CD14-positive monocyte (primary cell): ENCODE measurements around the gene KASH5. TPM values are rescaled to one million over a fixed set of nuclear protein-coding genes. Genes with fewer than 3 reads are reported as not detected.

ENCODE experiments used
- DNase-seq, 3 donors: peaks; one replicate each; pipeline ENCODE4 v3.0.0-alpha.2; 2011 to 2022
- H2AFZ ChIP-seq: 2 replicates; pipeline ENCODE4 v1.6.0; 2012; ENCODE audit warnings: mild to moderate bottlenecking, low read depth, low read length, inconsistent platforms; ENCODE audit not compliant: insufficient read depth, poor library complexity, severe bottlenecking
- H3K27ac ChIP-seq, 2 donors: 1 replicate in 1 of 2; 2 replicates in 1 of 2; pipeline ENCODE4 v1.5.1; 2012 to 2013; ENCODE audit warnings: low read length in 2 of 2, control low read depth in 1 of 2, inconsistent platforms in 1 of 2, low read depth in 1 of 2, mild to moderate bottlenecking in 1 of 2
- H3K27me3 ChIP-seq, 2 donors: one replicate each; pipeline versions ENCODE4 v1.6.0 to v1.6.1; 2011 to 2013; ENCODE audit warnings: low read length in 2 of 2; ENCODE audit not compliant: control insufficient read depth in 2 of 2, insufficient read depth in 2 of 2
- H3K36me3 ChIP-seq, 2 donors: replicated peaks in 1 of 2; 1 replicate in 1 of 2; 2 replicates in 1 of 2; pipeline versions ENCODE4 v1.5.1 to v1.6.1; 2012 to 2013; ENCODE audit warnings: low read length in 2 of 2, control low read depth in 1 of 2, inconsistent platforms in 1 of 2, mild to moderate bottlenecking in 1 of 2; ENCODE audit not compliant: insufficient read depth in 2 of 2, control insufficient read depth in 1 of 2
- H3K4me1 ChIP-seq, 2 donors: 1 replicate in 1 of 2; 2 replicates in 1 of 2; pipeline versions ENCODE4 v1.5.1 to v1.6.1; 2012 to 2013; ENCODE audit warnings: low read length in 2 of 2, control low read depth in 1 of 2, inconsistent platforms in 1 of 2, mild to moderate bottlenecking in 1 of 2, moderate library complexity in 1 of 2; ENCODE audit not compliant: insufficient read depth in 2 of 2, control insufficient read depth in 1 of 2
- H3K4me2 ChIP-seq: replicated peaks from 2 replicates; pipeline ENCODE3; 2012; ENCODE audit warnings: low read length, moderate library complexity, mild to moderate bottlenecking; ENCODE audit not compliant: poor library complexity, severe bottlenecking; ENCODE audit errors: extremely low read depth
- H3K4me3 ChIP-seq, 3 experiments: fragments of 200-600 bp in 1 of 3; sonication (generic) in 1 of 3; replicated peaks in 1 of 3; 1 replicate in 2 of 3; 2 replicates in 1 of 3; pipeline ENCODE4 v1.5.1; 2011 to 2013; ENCODE audit warnings: low read length in 3 of 3, mild to moderate bottlenecking in 3 of 3, control low read depth in 2 of 3, low read depth in 2 of 3, inconsistent platforms in 1 of 3, moderate library complexity in 1 of 3
- H3K79me2 ChIP-seq: 2 replicates; pipeline ENCODE4 v1.6.0; 2012; ENCODE audit warnings: mild to moderate bottlenecking, control low read depth, inconsistent platforms, low read length, moderate library complexity; ENCODE audit not compliant: insufficient read depth
- H3K9ac ChIP-seq: 2 replicates; pipeline ENCODE4 v1.6.0; 2017; ENCODE audit warnings: low read length, mild to moderate bottlenecking; ENCODE audit not compliant: insufficient read depth, poor library complexity, severe bottlenecking
- H3K9me3 ChIP-seq, 2 donors: replicated peaks in 1 of 2; 1 replicate in 1 of 2; 2 replicates in 1 of 2; pipeline versions ENCODE4 v1.5.1 to v1.6.1; 2012 to 2013; ENCODE audit warnings: low read length in 2 of 2, control low read depth in 1 of 2; ENCODE audit not compliant: control insufficient read depth in 1 of 2, insufficient read depth in 1 of 2
- H4K20me1 ChIP-seq: 2 replicates; pipeline ENCODE4 v1.6.0; 2012; ENCODE audit warnings: mild to moderate bottlenecking, low read length, control low read depth, moderate library complexity; ENCODE audit not compliant: insufficient read depth
- H3K27ac Mint-ChIP-seq, 7 donors: one replicate each; pipeline ENCODE4 v1.8.0; 2020; ENCODE audit warnings: mild to moderate bottlenecking in 7 of 7, mixed read lengths in 7 of 7, moderate library complexity in 6 of 7, inconsistent platforms in 2 of 7
- H3K27me3 Mint-ChIP-seq, 3 donors: one replicate each; pipeline ENCODE4 v1.8.0; 2021 to 2022; ENCODE audit warnings: low read depth in 3 of 3, mild to moderate bottlenecking in 3 of 3, mixed read lengths in 3 of 3, moderate library complexity in 3 of 3, inconsistent platforms in 1 of 3
- H3K36me3 Mint-ChIP-seq, 2 donors: one replicate each; pipeline ENCODE4 v1.8.0; 2020; ENCODE audit warnings: mixed read lengths in 2 of 2, inconsistent platforms in 1 of 2, mild to moderate bottlenecking in 1 of 2
- H3K4me1 Mint-ChIP-seq: one replicate; pipeline ENCODE4 v1.8.0; 2020; ENCODE audit warnings: mild to moderate bottlenecking, mixed read lengths
- H3K4me3 Mint-ChIP-seq, 2 donors: one replicate each; pipeline ENCODE4 v1.8.0; 2020; ENCODE audit warnings: mild to moderate bottlenecking in 2 of 2, mixed read lengths in 2 of 2, moderate library complexity in 1 of 2
- H3K9me3 Mint-ChIP-seq, 7 donors: one replicate each; pipeline ENCODE4 v1.8.0; 2020 to 2022; ENCODE audit warnings: mixed read lengths in 7 of 7, mild to moderate bottlenecking in 6 of 7, moderate library complexity in 6 of 7, inconsistent platforms in 2 of 7
- CTCF ChIP-seq: fragments of 200-600 bp; IDR thresholded peaks from one replicate; pipeline ENCODE4 v1.8.0; 2022; ENCODE audit warnings: antibody characterized with exemption, mild to moderate bottlenecking
- WGBS: methylation state at CpG from one replicate; pipeline ENCODE4 v1.1.5; 2013; ENCODE audit warnings: missing lambda C conversion rate; ENCODE audit not compliant: insufficient coverage; 5-methylcytosine and 5-hydroxymethylcytosine counted together
- intact Hi-C, 2 donors: fragments of 100-400 bp; cut with micrococcal nuclease; formaldehyde crosslinking; loops; one replicate each; pipeline versions ENCODE4 v1.15.0 to v1.15.1; 2023
- polyA plus RNA-seq, 3 donors: library from polyadenylated mRNA; depleted of rRNA in 1 of 3; unstranded in 2 of 3; stranded (reverse) in 1 of 3; fragments of 300-500 nt in 2 of 3; fragments of >200 nt in 1 of 3; fragmentation: Illumina TruSeq in 2 of 3; gene quantifications; 1 replicate in 2 of 3; 2 replicates in 1 of 3; pipeline ENCODE4 v1.2.3, GENCODE V29; 2012 to 2021

The KASH5 gene
- polyA plus RNA-seq, 3 donors: not detected

DNA sequence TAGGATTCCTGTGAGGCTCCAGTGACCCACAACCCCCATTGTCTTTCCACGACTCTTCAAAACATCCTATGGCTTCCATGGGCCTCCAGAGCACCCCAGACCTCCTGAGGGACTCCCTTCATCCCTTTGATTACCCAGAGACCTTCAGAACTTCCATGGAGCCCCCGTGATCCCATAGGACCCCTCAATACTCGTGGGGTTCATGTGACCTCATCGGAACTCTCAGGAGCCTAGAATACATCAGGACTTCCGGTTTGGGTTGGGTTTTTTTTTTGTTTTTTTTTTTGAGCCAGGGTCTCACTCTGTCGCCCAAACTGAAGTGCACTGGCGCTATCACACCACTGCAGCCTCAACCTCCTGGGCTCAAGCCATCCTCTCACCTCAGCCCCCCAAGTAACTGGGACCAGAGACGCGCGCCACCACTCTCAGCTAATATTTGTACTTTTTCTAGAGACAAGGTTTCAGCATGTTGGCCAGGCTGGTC lies 65.8 kb downstream of the KASH5 start:
- peak overlapping the region; percentile 99 for H3K4me2 ChIP-seq
- peaks cover 28 to 39% of the 10 kb centered on the region in 2 donors for H3K4me1 ChIP-seq
- peak overlapping the region; percentile 84 for H3K9ac ChIP-seq
- Mint-ChIP-seq H3K27ac (peak overlapping the region; percentile 99 to 100 (median 100)), H3K4me3 (peak overlapping the region; percentile 93 to 100), H3K36me3 (peaks cover 32 to 44% of the 10 kb centered on the region in 2 donors), H3K27me3 (peaks cover 0 to 5% (median 0%) of the 10 kb centered on the region in 3 donors), H3K4me1 (peaks cover 30% of the 10 kb centered on the region), H3K9me3 (peaks cover 0 to 2% (median 0%) of the 10 kb centered on the region in 7 donors)
- peaks cover 4% of the 10 kb centered on the region for H4K20me1 ChIP-seq
- no peaks in the 10 kb centered on the region for H3K9me3 ChIP-seq
- WGBS: 57% methylated on average over 6 of the region's 10 CpGs
- no peaks in the 10 kb centered on the region for H3K27me3 ChIP-seq
- H3K36me3 ChIP-seq: peaks cover 14 to 22% of the 10 kb centered on the region in 2 donors
- peak overlapping the region; percentile 69 to 98 (median 71) for H3K4me3 ChIP-seq
- peak overlapping the region; percentile 82 for H2AFZ ChIP-seq
- H3K27ac ChIP-seq: peak overlapping the region; percentile 92 to 98
- intact Hi-C loops: loop anchor here (5.0 to 10.0 kb wide), 3 partner anchors 34 to 369 kb away; partner anchors contain the start of genes RPL13A (in 1 of the 2), RPS11 (in 1 of the 2) and SNRNP70 (in 1 of the 2)
- no peak for TF ChIP-seq CTCF
- DNase-seq: peak in 1 of 3 donors; percentile 48
- peaks cover 42% of the 10 kb centered on the region for H3K79me2 ChIP-seq

DNA sequence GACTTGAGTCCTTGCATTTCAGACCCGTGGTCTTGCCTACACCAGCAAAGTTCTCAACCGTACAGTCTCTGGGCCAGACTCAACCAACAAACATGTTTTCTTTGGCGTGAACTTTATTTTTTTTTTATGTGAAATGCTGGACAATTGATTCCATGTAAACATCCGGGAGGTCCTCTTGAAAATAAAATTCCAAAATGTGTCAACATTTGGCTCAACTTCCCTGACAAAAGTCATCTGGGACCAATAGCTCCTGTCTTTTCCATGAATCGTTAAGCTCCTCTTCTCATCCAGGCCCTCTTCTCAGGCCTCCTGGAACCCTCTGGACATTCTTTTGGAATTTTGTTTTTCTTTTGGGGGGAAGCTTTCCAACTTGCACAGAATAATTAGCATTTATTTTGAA lies 67.7 kb downstream of the KASH5 start:
- Histone ChIP-seq H3K4me3 (no peak overlapping the region), H4K20me1 (peaks cover 4% of the 10 kb centered on the region), H3K9ac (no peak overlapping the region), H3K4me2 (no peak overlapping the region), H3K27me3 (no peaks in the 10 kb centered on the region), H3K36me3 (peaks cover 22 to 32% of the 10 kb centered on the region in 2 donors), H3K79me2 (peaks cover 37% of the 10 kb centered on the region), H2AFZ (no peak overlapping the region), H3K4me1 (peaks cover 25 to 32% of the 10 kb centered on the region in 2 donors), H3K27ac (no peak overlapping the region), H3K9me3 (no peaks in the 10 kb centered on the region)
- no peak overlapping the region for H3K27ac Mint-ChIP-seq
- H3K36me3 Mint-ChIP-seq: peaks cover 30 to 44% of the 10 kb centered on the region in 2 donors
- H3K27me3 Mint-ChIP-seq: peaks cover 0 to 5% (median 0%) of the 10 kb centered on the region in 3 donors
- no peak for DNase-seq
- H3K4me1 Mint-ChIP-seq: peaks cover 20% of the 10 kb centered on the region
- 91% methylated on average over 1 of the region's 5 CpGs for WGBS
- peaks cover 0 to 2% (median 0%) of the 10 kb centered on the region in 7 donors for H3K9me3 Mint-ChIP-seq
- intact Hi-C loops: loop anchor here in 1 of 2 donors (10.0 kb wide), 1 partner anchor 371 kb away; the partner anchor contains the start of gene SNRNP70
- no peak for TF ChIP-seq CTCF
- H3K4me3 Mint-ChIP-seq: no peak overlapping the region
